KMS-11 (cell line): Measurements from ENCODE around the gene APRT.

Experiments
- H2AFZ ChIP-seq: fragments of 200-600 bp; sonication (generic); 2 replicates; pipeline ENCODE4 v1.6.1; 2016; ENCODE audit warnings: antibody characterized with exemption, mixed run types, low read depth
- H3K27ac ChIP-seq: fragments of 200-600 bp; sonication (generic); 2 replicates; pipeline ENCODE4 v1.6.1; 2016; ENCODE audit warnings: mild to moderate bottlenecking, mixed run types
- H3K27me3 ChIP-seq: fragments of 200-600 bp; sonication (generic); 2 replicates; pipeline ENCODE4 v1.6.1; 2017; ENCODE audit warnings: mild to moderate bottlenecking, low read depth, mixed run types, moderate library complexity; ENCODE audit not compliant: insufficient read depth
- H3K36me3 ChIP-seq: fragments of 200-600 bp; sonication (generic); 2 replicates; pipeline ENCODE4 v1.6.1; 2017; ENCODE audit warnings: mild to moderate bottlenecking, mixed run types; ENCODE audit not compliant: insufficient read depth
- H3K4me1 ChIP-seq: fragments of 200-600 bp; sonication (generic); 2 replicates; pipeline ENCODE4 v1.6.1; 2016; ENCODE audit warnings: mild to moderate bottlenecking, low read depth, mixed run types; ENCODE audit not compliant: poor library complexity, severe bottlenecking
- H3K4me2 ChIP-seq: fragments of 200-600 bp; sonication (generic); 2 replicates; pipeline ENCODE4 v1.7.0; 2016; ENCODE audit warnings: mild to moderate bottlenecking, mixed run types
- H3K4me3 ChIP-seq: fragments of 200-600 bp; sonication (generic); IDR thresholded peaks from 2 replicates; pipeline ENCODE4 v1.6.1; 2017; ENCODE audit warnings: low read depth, low read length, mixed read lengths; ENCODE audit not compliant: insufficient read depth
- H3K79me2 ChIP-seq: fragments of 200-600 bp; sonication (generic); 2 replicates; pipeline ENCODE4 v1.6.1; 2016; ENCODE audit warnings: low read depth, mixed run types; ENCODE audit not compliant: insufficient read depth
- H3K9ac ChIP-seq: fragments of 200-600 bp; sonication (generic); 2 replicates; pipeline ENCODE4 v1.6.1; 2016; ENCODE audit warnings: mild to moderate bottlenecking, mixed run types
- H4K20me1 ChIP-seq: fragments of 200-600 bp; sonication (generic); 2 replicates; pipeline ENCODE4 v1.6.1; 2016; ENCODE audit warnings: mild to moderate bottlenecking, mixed run types; ENCODE audit not compliant: insufficient read depth
- TF ChIP-seq, protein P1 (sequence below): fragments of 200-600 bp; sonication (generic); conservative IDR thresholded peaks from 2 replicates; pipeline ENCODE4 v1.6.1; 2017; ENCODE audit warnings: low read depth, mild to moderate bottlenecking, antibody characterized with exemption, low read length, moderate library complexity, mixed read lengths

The APRT gene

DNA sequence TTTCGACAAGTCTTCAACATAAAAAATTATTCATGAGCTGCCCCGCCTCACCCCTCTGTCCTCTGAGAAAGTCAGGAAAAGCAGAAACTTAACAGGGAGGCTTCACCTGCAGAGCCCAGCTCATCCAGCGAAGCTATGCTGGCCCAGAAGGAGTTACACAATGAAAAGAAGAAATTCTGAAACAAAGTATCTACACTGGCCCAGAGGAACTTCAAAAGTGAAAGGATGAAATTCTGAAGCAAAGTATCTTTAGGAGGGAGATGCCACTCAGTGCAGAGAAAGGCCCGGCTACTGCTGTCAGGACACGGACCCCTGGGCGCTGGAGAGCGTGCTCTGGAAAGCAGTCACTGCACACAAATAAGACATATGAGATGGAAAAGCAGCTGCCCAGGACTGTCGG, 43.4 kb upstream of the APRT start:
- H3K9ac ChIP-seq: no peak overlapping the region
- H4K20me1 ChIP-seq: no peaks in the 10 kb centered on the region
- no peak overlapping the region for H2AFZ ChIP-seq
- no peaks in the 10 kb centered on the region; the same call in 1 of the 2 replicates for H3K79me2 ChIP-seq
- no peak overlapping the region for H3K4me2 ChIP-seq
- H3K27me3 ChIP-seq: no peaks in the 10 kb centered on the region
- peaks cover 7% of the 10 kb centered on the region for H3K4me1 ChIP-seq
- no peaks in the 10 kb centered on the region; the same call in 1 of the 2 replicates for H3K36me3 ChIP-seq
- H3K4me3 ChIP-seq: no peak overlapping the region
- H3K27ac ChIP-seq: no peak overlapping the region
- TF ChIP-seq, protein P1, sequence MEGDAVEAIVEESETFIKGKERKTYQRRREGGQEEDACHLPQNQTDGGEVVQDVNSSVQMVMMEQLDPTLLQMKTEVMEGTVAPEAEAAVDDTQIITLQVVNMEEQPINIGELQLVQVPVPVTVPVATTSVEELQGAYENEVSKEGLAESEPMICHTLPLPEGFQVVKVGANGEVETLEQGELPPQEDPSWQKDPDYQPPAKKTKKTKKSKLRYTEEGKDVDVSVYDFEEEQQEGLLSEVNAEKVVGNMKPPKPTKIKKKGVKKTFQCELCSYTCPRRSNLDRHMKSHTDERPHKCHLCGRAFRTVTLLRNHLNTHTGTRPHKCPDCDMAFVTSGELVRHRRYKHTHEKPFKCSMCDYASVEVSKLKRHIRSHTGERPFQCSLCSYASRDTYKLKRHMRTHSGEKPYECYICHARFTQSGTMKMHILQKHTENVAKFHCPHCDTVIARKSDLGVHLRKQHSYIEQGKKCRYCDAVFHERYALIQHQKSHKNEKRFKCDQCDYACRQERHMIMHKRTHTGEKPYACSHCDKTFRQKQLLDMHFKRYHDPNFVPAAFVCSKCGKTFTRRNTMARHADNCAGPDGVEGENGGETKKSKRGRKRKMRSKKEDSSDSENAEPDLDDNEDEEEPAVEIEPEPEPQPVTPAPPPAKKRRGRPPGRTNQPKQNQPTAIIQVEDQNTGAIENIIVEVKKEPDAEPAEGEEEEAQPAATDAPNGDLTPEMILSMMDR: no peak

DNA sequence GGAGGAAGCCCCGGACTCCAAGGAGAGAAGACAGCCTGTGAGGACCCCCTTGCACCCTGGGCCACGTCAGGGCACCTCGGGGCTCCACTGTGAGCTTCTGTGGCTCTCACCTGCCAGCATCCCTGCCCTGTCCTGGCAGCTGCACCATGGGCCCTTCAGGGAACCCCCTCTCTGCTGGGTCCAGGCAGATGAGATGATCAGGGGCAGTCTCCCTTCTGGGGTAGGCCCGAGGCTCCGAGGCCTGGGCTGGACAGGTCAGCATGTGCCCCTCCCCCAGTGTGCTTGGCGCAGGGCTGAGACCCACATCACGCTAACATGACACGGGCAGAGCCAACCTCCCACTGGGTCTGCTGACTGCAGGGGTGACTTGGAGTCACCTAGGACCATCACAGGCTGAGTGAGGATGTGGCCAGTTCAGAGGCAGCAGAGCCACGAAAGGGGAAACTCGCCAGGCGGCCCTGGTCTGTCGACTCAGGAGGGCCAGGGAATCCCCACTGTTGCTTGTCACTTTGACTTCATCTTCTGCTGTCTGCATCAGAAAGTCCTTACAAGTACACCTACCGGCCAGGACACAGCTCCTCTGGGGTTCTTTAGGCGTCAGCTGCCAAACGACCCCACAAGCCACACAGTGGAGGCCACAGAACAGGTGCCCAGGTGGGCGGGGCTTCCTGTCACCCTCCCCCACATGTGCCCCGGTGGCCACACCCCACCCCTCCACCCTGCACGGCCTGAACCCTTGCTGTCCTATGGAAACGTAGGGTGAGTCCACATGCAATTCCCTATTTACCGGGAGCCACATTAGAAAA, 42.8 kb upstream of the APRT start:
- Histone ChIP-seq H3K27me3 (no peaks in the 10 kb centered on the region), H3K4me1 (peaks cover 7% of the 10 kb centered on the region), H4K20me1 (no peaks in the 10 kb centered on the region), H3K4me3 (no peak overlapping the region), H3K9ac (no peak overlapping the region), H3K79me2 (no peaks in the 10 kb centered on the region; the same call in 1 of the 2 replicates), H3K27ac (no peak overlapping the region), H3K36me3 (no peaks in the 10 kb centered on the region), H3K4me2 (no peak overlapping the region), H2AFZ (no peak overlapping the region)
- TF ChIP-seq, protein P1: no peak

- no peak overlapping the region for H3K27ac ChIP-seq
- H4K20me1 ChIP-seq: no peaks in the 10 kb centered on the region
- H3K36me3 ChIP-seq: no peaks in the 10 kb centered on the region
- H3K79me2 ChIP-seq: no peaks in the 10 kb centered on the region; the same call in 1 of the 2 replicates
- no peak overlapping the region for H2AFZ ChIP-seq
- H3K9ac ChIP-seq: no peak overlapping the region
- no peaks in the 10 kb centered on the region for H3K27me3 ChIP-seq
- TF ChIP-seq, protein P1: no peak
- no peak overlapping the region for H3K4me2 ChIP-seq
- peaks cover 7% of the 10 kb centered on the region for H3K4me1 ChIP-seq
- H3K4me3 ChIP-seq: no peak overlapping the region
Measured at GRCh38 chr16:88853325-88853941, 41.7 kb upstream of the APRT start.

- TF ChIP-seq, protein P1: no peak
- H3K4me3 ChIP-seq: no peak overlapping the region
- no peak overlapping the region for H3K9ac ChIP-seq
- H3K4me1 ChIP-seq: no peaks in the 10 kb centered on the region
- no peaks in the 10 kb centered on the region for H3K36me3 ChIP-seq
- no peak overlapping the region for H3K27ac ChIP-seq
- no peaks in the 10 kb centered on the region for H4K20me1 ChIP-seq
- no peak overlapping the region for H3K4me2 ChIP-seq
- H3K27me3 ChIP-seq: no peaks in the 10 kb centered on the region
- no peaks in the 10 kb centered on the region for H3K79me2 ChIP-seq
- H2AFZ ChIP-seq: no peak overlapping the region
Measured at GRCh38 chr16:88851616-88852015, 39.9 kb upstream of the APRT start.
